ENCODE data around the gene DDX10. TPM values are rescaled to one million over a fixed set of nuclear protein-coding genes. Genes with fewer than 3 reads are reported as not detected.

The DDX10 gene
- polyA plus RNA-seq, 1 donor (not counting 4 experiments of a cell fraction or from before 2014, with no cell fraction given) = 32.3 TPM

GRCh38 chr11:108897071-108897481 lies 232.2 kb downstream of the DDX10 start:
- TF ChIP-seq EZH2 (IDR thresholded peaks at IDR 0.05; ENCODE audit: low read length) = no peak
- TF ChIP-seq CTCF (optimal IDR thresholded peaks at IDR 0.05 in 1 of 3, IDR thresholded peaks at IDR 0.05 in 1 of 3, conservative IDR thresholded peaks at IDR 0.05 in 1 of 3; ENCODE audit: extremely low read depth in 1 of 3, insufficient read depth in 2 of 3, low read length in 3 of 3) = no peak
- Histone ChIP-seq H4K20me1 (ENCODE audit: control insufficient read depth, extremely low read depth, insufficient read depth, low read length) (no peaks in the 10 kb centered on the region), H3K79me2 (ENCODE audit: control insufficient read depth, insufficient read depth, low read length) (no peaks in the 10 kb centered on the region), H2AFZ (ENCODE audit: control insufficient read depth, low read length) (no peak overlapping the region), H3K4me2 (ENCODE audit: control insufficient read depth, extremely low read depth, insufficient read depth, low read depth, low read length) (no peak overlapping the region), H3K9me1 (ENCODE audit: control insufficient read depth, extremely low read depth, insufficient read depth, low read length) (no peaks in the 10 kb centered on the region), H3K4me1 (ENCODE audit: control insufficient read depth, extremely low read depth, insufficient read depth, low read length) (peaks cover 15% of the 10 kb centered on the region), H3K9ac (ENCODE audit: control insufficient read depth, extremely low read depth, insufficient read depth, low read length) (no peak overlapping the region), H3K9me3 (ENCODE audit: control insufficient read depth, low read depth, low read length) (no peaks in the 10 kb centered on the region), H3K27ac (ENCODE audit: control insufficient read depth, insufficient read depth, low read length) (no peak overlapping the region), H3K36me3 (ENCODE audit: control insufficient read depth in 2 of 2, extremely low read depth in 1 of 2, insufficient read depth in 2 of 2, low read length in 2 of 2) (no peaks in the 10 kb centered on the region), H3K4me3 (ENCODE audit: control insufficient read depth in 2 of 3, extremely low read depth in 1 of 3, insufficient read depth in 2 of 3, low read depth in 1 of 3, low read length in 3 of 3) (no peak overlapping the region), H3K27me3 (ENCODE audit: control insufficient read depth, extremely low read depth, insufficient read depth, low read length) (no peaks in the 10 kb centered on the region)
- DNase-seq (ENCODE audit: low read depth, low spot score) = no peak
- dilution Hi-C loops (cut with MboI; ENCODE audit: extremely low pct_ligation_motif_present, low sequenced_read_pairs) = no loop called here
- FAIRE-seq = no peak

GRCh38 chr11:108897916-108898315 lies 233.0 kb downstream of the DDX10 start:
- no peak for DNase-seq (ENCODE audit: low read depth, low spot score)
- no peak for FAIRE-seq
- Histone ChIP-seq H3K4me1 (ENCODE audit: control insufficient read depth, extremely low read depth, insufficient read depth, low read length) (peaks cover 15% of the 10 kb centered on the region), H3K27me3 (ENCODE audit: control insufficient read depth, extremely low read depth, insufficient read depth, low read length) (no peaks in the 10 kb centered on the region), H3K9ac (ENCODE audit: control insufficient read depth, extremely low read depth, insufficient read depth, low read length) (no peak overlapping the region), H3K36me3 (ENCODE audit: control insufficient read depth in 2 of 2, extremely low read depth in 1 of 2, insufficient read depth in 2 of 2, low read length in 2 of 2) (no peaks in the 10 kb centered on the region), H4K20me1 (ENCODE audit: control insufficient read depth, extremely low read depth, insufficient read depth, low read length) (no peaks in the 10 kb centered on the region), H3K4me2 (ENCODE audit: control insufficient read depth, extremely low read depth, insufficient read depth, low read depth, low read length) (no peak overlapping the region), H3K79me2 (ENCODE audit: control insufficient read depth, insufficient read depth, low read length) (no peaks in the 10 kb centered on the region), H3K4me3 (ENCODE audit: control insufficient read depth in 2 of 3, extremely low read depth in 1 of 3, insufficient read depth in 2 of 3, low read depth in 1 of 3, low read length in 3 of 3) (no peak overlapping the region), H3K27ac (ENCODE audit: control insufficient read depth, insufficient read depth, low read length) (no peak overlapping the region), H3K9me3 (ENCODE audit: control insufficient read depth, low read depth, low read length) (no peaks in the 10 kb centered on the region), H2AFZ (ENCODE audit: control insufficient read depth, low read length) (no peak overlapping the region), H3K9me1 (ENCODE audit: control insufficient read depth, extremely low read depth, insufficient read depth, low read length) (no peaks in the 10 kb centered on the region)
- dilution Hi-C loops (cut with MboI; ENCODE audit: extremely low pct_ligation_motif_present, low sequenced_read_pairs) = no loop called here
- TF ChIP-seq CTCF (optimal IDR thresholded peaks at IDR 0.05 in 1 of 3, IDR thresholded peaks at IDR 0.05 in 1 of 3, conservative IDR thresholded peaks at IDR 0.05 in 1 of 3; ENCODE audit: extremely low read depth in 1 of 3, insufficient read depth in 2 of 3, low read length in 3 of 3) (no peak), EZH2 (IDR thresholded peaks at IDR 0.05; ENCODE audit: low read length) (no peak)
